ENCODE results near the gene MYOM1.

The MYOM1 gene

GRCh38 chr18:3102983-3103382, 116.8 kb downstream of the MYOM1 start:
- H3K4me3 ChIP-seq (ENCODE audit: low read length in 2 of 2) = no peak overlapping the region
- H3K27me3 ChIP-seq (ENCODE audit: control insufficient read depth in 3 of 3, insufficient read depth in 3 of 3, low read depth in 1 of 3, low read length in 3 of 3) = no peaks in the 10 kb centered on the region
- H2BK12ac ChIP-seq (ENCODE audit: low read length) = no peak overlapping the region
- H4K91ac ChIP-seq (ENCODE audit: low read depth, low read length, poor library complexity) = no peak overlapping the region
- H3K4ac ChIP-seq (ENCODE audit: low read length) = no peak overlapping the region
- no peak overlapping the region for H4K8ac ChIP-seq (ENCODE audit: low read depth, low read length)
- WGBS, 2 donors (ENCODE audit: extremely low coverage in 2 of 2, insufficient read length in 2 of 2, insufficient replicate concordance in 1 of 2) = no CpG with 5 or more reads among the region's 1 CpG
- H2BK120ac ChIP-seq (ENCODE audit: low read depth, low read length) = no peak overlapping the region
- no peaks in the 10 kb centered on the region for H3K4me1 ChIP-seq (ENCODE audit: control insufficient read depth in 2 of 2, insufficient read depth in 1 of 2, low read depth in 1 of 2, low read length in 2 of 2)
- H2AK5ac ChIP-seq (ENCODE audit: low read depth, low read length) = no peak overlapping the region
- no peak overlapping the region for H3K9ac ChIP-seq (ENCODE audit: low read depth, low read length, poor library complexity)
- H3K4me2 ChIP-seq (ENCODE audit: insufficient read depth, low read length, poor library complexity, severe bottlenecking) = no peak overlapping the region
- no peaks in the 10 kb centered on the region for H3K79me1 ChIP-seq (ENCODE audit: low read depth, low read length)
- no peaks in the 10 kb centered on the region for H3K36me3 ChIP-seq (replicated peaks in 1 of 2; ENCODE audit: control insufficient read depth in 2 of 2, insufficient read depth in 2 of 2, low read length in 2 of 2)
- no peak overlapping the region for H2AFZ ChIP-seq (ENCODE audit: low read length)
- H3K18ac ChIP-seq (ENCODE audit: low read length) = no peak overlapping the region
- H3K9me3 ChIP-seq (replicated peaks in 1 of 2; ENCODE audit: control insufficient read depth in 2 of 2, insufficient read depth in 1 of 2, low read depth in 1 of 2, low read length in 2 of 2) = no peaks in the 10 kb centered on the region
- no peak overlapping the region for H2BK5ac ChIP-seq (ENCODE audit: low read length)
- H2BK15ac ChIP-seq (ENCODE audit: low read length) = no peak overlapping the region
- H3K27ac ChIP-seq (replicated peaks; ENCODE audit: low read length) = no peak overlapping the region
- no peak for DNase-seq (ENCODE audit: low spot score)
- H3K14ac ChIP-seq (ENCODE audit: low read length) = no peak overlapping the region
- no peak overlapping the region for H3K23ac ChIP-seq (ENCODE audit: low read depth, low read length, poor library complexity)

- Histone ChIP-seq H2BK15ac (ENCODE audit: low read length) (no peak overlapping the region), H3K4ac (ENCODE audit: low read length) (no peak overlapping the region), H3K4me2 (ENCODE audit: insufficient read depth, low read length, poor library complexity, severe bottlenecking) (no peak overlapping the region), H2AK5ac (ENCODE audit: low read depth, low read length) (no peak overlapping the region), H3K79me1 (ENCODE audit: low read depth, low read length) (no peaks in the 10 kb centered on the region), H2BK5ac (ENCODE audit: low read length) (no peak overlapping the region), H4K8ac (ENCODE audit: low read depth, low read length) (no peak overlapping the region), H3K9ac (ENCODE audit: low read depth, low read length, poor library complexity) (no peak overlapping the region), H3K18ac (ENCODE audit: low read length) (no peak overlapping the region), H3K4me1 (ENCODE audit: control insufficient read depth in 2 of 2, insufficient read depth in 1 of 2, low read depth in 1 of 2, low read length in 2 of 2) (no peaks in the 10 kb centered on the region), H3K9me3 (replicated peaks in 1 of 2; ENCODE audit: control insufficient read depth in 2 of 2, insufficient read depth in 1 of 2, low read depth in 1 of 2, low read length in 2 of 2) (no peaks in the 10 kb centered on the region), H2BK12ac (ENCODE audit: low read length) (no peak overlapping the region), H3K36me3 (replicated peaks in 1 of 2; ENCODE audit: control insufficient read depth in 2 of 2, insufficient read depth in 2 of 2, low read length in 2 of 2) (no peaks in the 10 kb centered on the region), H3K27me3 (ENCODE audit: control insufficient read depth in 3 of 3, insufficient read depth in 3 of 3, low read depth in 1 of 3, low read length in 3 of 3) (no peaks in the 10 kb centered on the region), H3K14ac (ENCODE audit: low read length) (no peak overlapping the region), H4K91ac (ENCODE audit: low read depth, low read length, poor library complexity) (no peak overlapping the region), H3K4me3 (ENCODE audit: low read length in 2 of 2) (no peak overlapping the region), H2AFZ (ENCODE audit: low read length) (no peak overlapping the region), H2BK120ac (ENCODE audit: low read depth, low read length) (no peak overlapping the region), H3K23ac (ENCODE audit: low read depth, low read length, poor library complexity) (no peak overlapping the region), H3K27ac (replicated peaks; ENCODE audit: low read length) (no peak overlapping the region)
- WGBS, 2 donors (ENCODE audit: extremely low coverage in 2 of 2, insufficient read length in 2 of 2, insufficient replicate concordance in 1 of 2) = no CpG with 5 or more reads among the region's 3 CpGs
- DNase-seq (ENCODE audit: low spot score) = no peak
Measured at GRCh38 chr18:3100498-3101132, 119.2 kb downstream of the MYOM1 start.

GRCh38 chr18:3099327-3099726, 120.4 kb downstream of the MYOM1 start:
- WGBS, 2 donors (ENCODE audit: extremely low coverage in 2 of 2, insufficient read length in 2 of 2, insufficient replicate concordance in 1 of 2) = no CpG with 5 or more reads among the region's 1 CpG
- Histone ChIP-seq H4K8ac (ENCODE audit: low read depth, low read length) (no peak overlapping the region), H3K36me3 (replicated peaks in 1 of 2; ENCODE audit: control insufficient read depth in 2 of 2, insufficient read depth in 2 of 2, low read length in 2 of 2) (no peaks in the 10 kb centered on the region), H3K27ac (replicated peaks; ENCODE audit: low read length) (no peak overlapping the region), H3K9me3 (replicated peaks in 1 of 2; ENCODE audit: control insufficient read depth in 2 of 2, insufficient read depth in 1 of 2, low read depth in 1 of 2, low read length in 2 of 2) (no peaks in the 10 kb centered on the region), H3K4me3 (ENCODE audit: low read length in 2 of 2) (no peak overlapping the region), H2BK120ac (ENCODE audit: low read depth, low read length) (no peak overlapping the region), H3K27me3 (ENCODE audit: control insufficient read depth in 3 of 3, insufficient read depth in 3 of 3, low read depth in 1 of 3, low read length in 3 of 3) (no peaks in the 10 kb centered on the region), H3K4me1 (ENCODE audit: control insufficient read depth in 2 of 2, insufficient read depth in 1 of 2, low read depth in 1 of 2, low read length in 2 of 2) (no peaks in the 10 kb centered on the region), H3K4me2 (ENCODE audit: insufficient read depth, low read length, poor library complexity, severe bottlenecking) (no peak overlapping the region), H4K91ac (ENCODE audit: low read depth, low read length, poor library complexity) (no peak overlapping the region), H3K9ac (ENCODE audit: low read depth, low read length, poor library complexity) (no peak overlapping the region), H3K18ac (ENCODE audit: low read length) (no peak overlapping the region), H3K23ac (ENCODE audit: low read depth, low read length, poor library complexity) (no peak overlapping the region), H2AK5ac (ENCODE audit: low read depth, low read length) (no peak overlapping the region), H2BK12ac (ENCODE audit: low read length) (no peak overlapping the region), H2AFZ (ENCODE audit: low read length) (no peak overlapping the region), H2BK5ac (ENCODE audit: low read length) (no peak overlapping the region), H2BK15ac (ENCODE audit: low read length) (no peak overlapping the region), H3K4ac (ENCODE audit: low read length) (no peak overlapping the region), H3K14ac (ENCODE audit: low read length) (no peak overlapping the region), H3K79me1 (ENCODE audit: low read depth, low read length) (no peaks in the 10 kb centered on the region)
- DNase-seq (ENCODE audit: low spot score) = no peak

GRCh38 chr18:3097082-3097481, 122.7 kb downstream of the MYOM1 start:
- H4K8ac ChIP-seq (ENCODE audit: low read depth, low read length) = no peak overlapping the region
- no peak overlapping the region for H2BK12ac ChIP-seq (ENCODE audit: low read length)
- DNase-seq (ENCODE audit: low spot score) = no peak
- no peak overlapping the region for H2BK120ac ChIP-seq (ENCODE audit: low read depth, low read length)
- H3K9me3 ChIP-seq (replicated peaks in 1 of 2; ENCODE audit: control insufficient read depth in 2 of 2, insufficient read depth in 1 of 2, low read depth in 1 of 2, low read length in 2 of 2) = no peaks in the 10 kb centered on the region
- H3K27me3 ChIP-seq (ENCODE audit: control insufficient read depth in 3 of 3, insufficient read depth in 3 of 3, low read depth in 1 of 3, low read length in 3 of 3) = no peaks in the 10 kb centered on the region
- no peak overlapping the region for H3K27ac ChIP-seq (replicated peaks; ENCODE audit: low read length)
- no peaks in the 10 kb centered on the region for H3K79me1 ChIP-seq (ENCODE audit: low read depth, low read length)
- no peak overlapping the region for H2BK15ac ChIP-seq (ENCODE audit: low read length)
- no peak overlapping the region for H3K18ac ChIP-seq (ENCODE audit: low read length)
- no peak overlapping the region for H2AFZ ChIP-seq (ENCODE audit: low read length)
- H3K23ac ChIP-seq (ENCODE audit: low read depth, low read length, poor library complexity) = no peak overlapping the region
- H2BK5ac ChIP-seq (ENCODE audit: low read length) = no peak overlapping the region
- no peak overlapping the region for H3K4ac ChIP-seq (ENCODE audit: low read length)
- no peaks in the 10 kb centered on the region for H3K36me3 ChIP-seq (replicated peaks in 1 of 2; ENCODE audit: control insufficient read depth in 2 of 2, insufficient read depth in 2 of 2, low read length in 2 of 2)
- no CpG with 5 or more reads among the region's 1 CpG for WGBS, 2 donors (ENCODE audit: extremely low coverage in 2 of 2, insufficient read length in 2 of 2, insufficient replicate concordance in 1 of 2)
- H3K14ac ChIP-seq (ENCODE audit: low read length) = no peak overlapping the region
- H3K9ac ChIP-seq (ENCODE audit: low read depth, low read length, poor library complexity) = no peak overlapping the region
- H4K91ac ChIP-seq (ENCODE audit: low read depth, low read length, poor library complexity) = no peak overlapping the region
- no peaks in the 10 kb centered on the region for H3K4me1 ChIP-seq (ENCODE audit: control insufficient read depth in 2 of 2, insufficient read depth in 1 of 2, low read depth in 1 of 2, low read length in 2 of 2)
- no peak overlapping the region for H3K4me3 ChIP-seq (ENCODE audit: low read length in 2 of 2)
- no peak overlapping the region for H3K4me2 ChIP-seq (ENCODE audit: insufficient read depth, low read length, poor library complexity, severe bottlenecking)
- no peak overlapping the region for H2AK5ac ChIP-seq (ENCODE audit: low read depth, low read length)
